GM23248 (cell line): ENCODE data around the gene RACK1.

Source experiments
- EZH2 ChIP-seq: fragments of 200-600 bp; sonication (generic); IDR thresholded peaks from 2 replicates; pipeline ENCODE4 v1.6.1; 2018; ENCODE audit warnings: antibody characterized with exemption, mild to moderate bottlenecking; ENCODE audit not compliant: insufficient read depth, poor library complexity, severe bottlenecking
- EZH2phosphoT487 ChIP-seq: fragments of 200-600 bp; sonication (generic); IDR thresholded peaks from 2 replicates; pipeline ENCODE4 v1.6.1; 2018; ENCODE audit warnings: antibody characterized with exemption, moderate library complexity, mild to moderate bottlenecking, low read depth; ENCODE audit not compliant: insufficient read depth

DNA sequence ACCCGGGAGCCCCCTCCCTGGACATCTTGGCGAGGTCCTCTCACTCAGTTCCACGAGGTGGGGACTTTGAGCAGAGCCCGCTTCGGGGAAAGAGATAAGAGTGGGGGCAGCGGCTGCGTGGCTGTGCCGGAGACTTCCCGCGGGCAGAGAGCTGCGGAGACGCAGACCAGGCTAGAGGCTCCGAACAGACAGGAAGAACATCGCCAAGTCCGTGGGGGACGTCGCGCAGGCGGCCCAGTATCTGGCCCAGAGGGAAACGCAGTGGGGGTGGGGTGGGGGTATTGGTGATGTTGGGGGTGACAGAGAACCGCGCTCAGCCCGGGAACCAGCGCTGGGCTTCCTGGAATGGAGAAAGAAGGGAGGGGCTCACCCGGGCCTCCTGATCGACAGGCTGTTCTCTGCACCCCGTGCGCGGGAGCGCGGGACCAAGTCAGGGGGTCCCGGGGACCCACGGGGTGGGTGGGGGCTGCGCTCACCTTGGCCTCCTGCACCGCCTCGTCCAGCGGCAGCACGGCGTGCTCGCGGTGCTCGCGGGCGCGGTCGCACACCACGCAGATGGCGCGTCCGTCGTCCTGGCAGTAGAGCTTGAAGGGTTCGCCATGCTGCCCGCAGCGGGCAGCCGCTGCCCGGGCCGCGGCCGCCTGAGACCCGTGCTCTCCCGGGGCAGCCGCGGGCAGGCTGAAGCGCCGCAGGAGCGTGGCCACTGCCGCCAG, 39.4 kb downstream of the RACK1 start:
- no peak for TF ChIP-seq EZH2
- TF ChIP-seq EZH2phosphoT487 = no peak
